HepG2 (cell line): ENCODE results near the gene FAM110A. TPM values are rescaled to one million over a fixed set of nuclear protein-coding genes. Genes with fewer than 3 reads are reported as not detected.

Source experiments
- ARID5B ChIP-seq: IDR thresholded peaks from 2 replicates; pipeline ENCODE4 v1.4.0; 2020; ENCODE audit warnings: mild to moderate bottlenecking, missing genetic modification reagents
- CREB3 ChIP-seq: sonication (generic); formaldehyde crosslinking; IDR thresholded peaks from 2 replicates; pipeline ENCODE4 v1.5.0; 2020; ENCODE audit warnings: missing genetic modification reagents
- GLMP ChIP-seq: sonication (generic); formaldehyde crosslinking; IDR thresholded peaks from 2 replicates; pipeline ENCODE4 v1.9.0; 2021; ENCODE audit warnings: missing genetic modification reagents, mild to moderate bottlenecking, borderline replicate concordance
- HDAC1 ChIP-seq: sonication (generic); formaldehyde crosslinking; IDR thresholded peaks from 2 replicates; pipeline ENCODE4 v1.5.1; 2020; ENCODE audit warnings: mild to moderate bottlenecking, missing genetic modification reagents
- HNF4G ChIP-seq, 2 experiments: sonication (generic) in 1 of 2; formaldehyde crosslinking in 1 of 2; IDR thresholded peaks; 2 replicates each; pipeline versions ENCODE4 v1.4.0 to v1.6.1; 2011 to 2020; ENCODE audit warnings: borderline replicate concordance in 2 of 2, low read depth in 2 of 2, mild to moderate bottlenecking in 2 of 2, low read length in 1 of 2, missing genetic modification reagents in 1 of 2, moderate library complexity in 1 of 2
- KLF15 ChIP-seq: sonication (generic); formaldehyde crosslinking; IDR thresholded peaks from 2 replicates; pipeline ENCODE4 v1.8.1; 2023; ENCODE audit warnings: borderline replicate concordance, mild to moderate bottlenecking, inconsistent platforms, missing genetic modification reagents, mixed read lengths
- MXI1 ChIP-seq: IDR thresholded peaks from 3 replicates; pipeline ENCODE4 v1.6.1; 2012; ENCODE audit warnings: low read depth, low read length, inconsistent platforms, borderline replicate concordance
- RARG ChIP-seq: sonication (generic); formaldehyde crosslinking; IDR thresholded peaks from 2 replicates; pipeline ENCODE4 v1.4.0; 2020; ENCODE audit warnings: low read depth, mild to moderate bottlenecking, missing genetic modification reagents
- RBAK ChIP-seq: sonication (generic); formaldehyde crosslinking; IDR thresholded peaks from 2 replicates; pipeline ENCODE4 v1.5.1; 2020; ENCODE audit warnings: mild to moderate bottlenecking, missing genetic modification reagents
- RXRB ChIP-seq: IDR thresholded peaks from 2 replicates; pipeline ENCODE4 v1.6.1; 2016; ENCODE audit warnings: borderline replicate concordance, missing genetic modification reagents, missing compliant biosample characterization
- SNAPC5 ChIP-seq: sonication (generic); formaldehyde crosslinking; IDR thresholded peaks from 2 replicates; pipeline ENCODE4 v1.8.1; 2023; ENCODE audit warnings: mild to moderate bottlenecking, missing genetic modification reagents, borderline replicate concordance
- U2AF2 ChIP-seq: fragments of 200-400 bp; formaldehyde crosslinking; IDR thresholded peaks from 2 replicates; pipeline ENCODE4 v1.6.1; 2017; ENCODE audit warnings: low read depth, mild to moderate bottlenecking, low read length
- UBTF ChIP-seq: sonication (generic); formaldehyde crosslinking; IDR thresholded peaks from 2 replicates; pipeline ENCODE4 v1.4.0; 2020; ENCODE audit warnings: mild to moderate bottlenecking, missing genetic modification reagents
- ZBTB34 ChIP-seq: sonication (generic); formaldehyde crosslinking; IDR thresholded peaks from 2 replicates; pipeline ENCODE4 v1.8.0; 2022; ENCODE audit warnings: mild to moderate bottlenecking, missing genetic modification reagents
- ZFP82 ChIP-seq: sonication (generic); formaldehyde crosslinking; IDR thresholded peaks from 2 replicates; pipeline ENCODE4 v1.5.1; 2020; ENCODE audit warnings: mild to moderate bottlenecking, missing genetic modification reagents, borderline replicate concordance
- ZNF558 ChIP-seq: sonication (generic); formaldehyde crosslinking; IDR thresholded peaks from 2 replicates; pipeline ENCODE4 v1.9.0; 2022; ENCODE audit warnings: mild to moderate bottlenecking, missing genetic modification reagents, borderline replicate concordance
- ZNF724P ChIP-seq: sonication (generic); formaldehyde crosslinking; IDR thresholded peaks from 2 replicates; pipeline ENCODE4 v1.8.0; 2022; ENCODE audit warnings: missing genetic modification reagents, borderline replicate concordance
- polyA plus RNA-seq, 8 experiments: library from polyadenylated mRNA; depleted of rRNA in 3 of 8; stranded (reverse) in 7 of 8; unstranded in 1 of 8; fragments of >200 nt; fragmentation: Illumina TruSeq in 4 of 8; extraction: Trizol in 4 of 8; gene quantifications; 2 replicates each; pipeline versions ENCODE4 v1.2.1 to v1.2.3, GENCODE V29; 2011 to 2016; ENCODE audit warnings: low read depth in 4 of 8, missing spikeins in 1 of 8, mixed read lengths in 1 of 8; ENCODE audit not compliant: insufficient read depth in 1 of 8
- total RNA-seq, 5 experiments: library from RNA; depleted of rRNA; stranded (reverse); fragments of >200 nt; fragmentation: Illumina TruSeq; extraction: Trizol; gene quantifications; 2 replicates each; pipeline ENCODE4 v1.2.3, GENCODE V29; 2016; ENCODE audit warnings: low read depth in 1 of 5

The FAM110A gene
- total and polyA plus RNA-seq, 2 of the 13 experiments (the other 11 are each of a cell fraction or from before 2014, with no cell fraction given): 1.9 TPM

- TF ChIP-seq ZFP82 (peak; percentile 70; the same call in 1 of the 2 replicates), RXRB (CRISPR knock-in tag) (no peak), RBAK (CRISPR knock-in tag) (no peak), ARID5B (0 out of 2 replicates have a peak, but pooled peaks have one; percentile 8), MXI1 (0 out of 3 replicates have a peak, but pooled peaks have one; percentile 15), ZBTB34 (no peak), ZNF724P (no peak; the same call in 1 of the 2 replicates), ZNF558 (CRISPR knock-in tag) (no peak), HDAC1 (CRISPR knock-in tag) (peak; percentile 55), KLF15 (CRISPR knock-in tag) (peak; percentile 85), U2AF2 (no peak), SNAPC5 (CRISPR knock-in tag) (no peak), UBTF (CRISPR knock-in tag) (peak; percentile 59; the same call in 1 of the 2 replicates), HNF4G (IDR thresholded peaks at IDR 0.05; ENCODE audit: borderline replicate concordance, low read depth, low read length) (no peak), HNF4G (CRISPR knock-in tag; IDR thresholded peaks at IDR 0.05; ENCODE audit: borderline replicate concordance, low read depth) (no peak), CREB3 (CRISPR knock-in tag) (0 out of 2 replicates have a peak, but pooled peaks have one; percentile 56), GLMP (CRISPR knock-in tag) (no peak), RARG (CRISPR knock-in tag) (no peak)
Observed at GRCh38 chr20:840858-841567, 7.5 kb downstream of the FAM110A start (continued).
